Esophagus muscularis mucosa (tissue), 4 donors: Measurements from ENCODE around the gene RNASEL. TPM values are rescaled to one million over a fixed set of nuclear protein-coding genes. Genes with fewer than 3 reads are reported as not detected.
"Not testable (repeated sequence)": the region's sequence is repeated elsewhere in the genome, so short reads cannot be mapped to it uniquely, and the experiment has no call there.

Source experiments
- DNase-seq: peaks from one replicate; pipeline ENCODE4 v3.0.0-alpha.2; 2017; ENCODE audit errors: extremely low spot score
- H3K27ac ChIP-seq, 4 donors: fragments of 200-600 bp; sonication (generic); replicated peaks in 1 of 4; 1 replicate in 3 of 4; 2 replicates in 1 of 4; pipeline ENCODE4 v1.5.1; 2016 to 2019; ENCODE audit warnings: mild to moderate bottlenecking in 1 of 4
- H3K27me3 ChIP-seq, 4 donors: fragments of 200-600 bp; sonication (generic); one replicate each; pipeline versions ENCODE4 v1.5.1 to v1.6.0; 2016 to 2019
- H3K36me3 ChIP-seq, 4 donors: fragments of 200-600 bp; sonication (generic); one replicate each; pipeline ENCODE4 v1.5.1; 2016 to 2019
- H3K4me1 ChIP-seq, 4 donors: fragments of 200-600 bp; sonication (generic); one replicate each; pipeline ENCODE4 v1.5.1; 2016 to 2019
- H3K4me3 ChIP-seq, 4 donors: fragments of 200-600 bp; sonication (generic); 1 replicate in 2 of 4; 2 replicates in 2 of 4; pipeline ENCODE4 v1.5.1; 2016 to 2019; ENCODE audit warnings: mild to moderate bottlenecking in 4 of 4, moderate library complexity in 1 of 4
- H3K9me3 ChIP-seq, 4 donors: fragments of 200-600 bp; sonication (generic); 1 replicate in 3 of 4; 2 replicates in 1 of 4; pipeline ENCODE4 v1.5.1; 2016 to 2019
- CTCF ChIP-seq, 3 experiments: fragments of 200-600 bp in 2 of 3; fragments of 450-650 bp in 1 of 3; sonication (generic) in 2 of 3; IDR thresholded peaks; one replicate each; pipeline ENCODE4 v1.5.1; 2017 to 2019; ENCODE audit warnings: antibody characterized with exemption in 3 of 3, mild to moderate bottlenecking in 2 of 3, moderate library complexity in 1 of 3
- EP300 ChIP-seq: sonication (generic); formaldehyde crosslinking; IDR thresholded peaks from one replicate; pipeline ENCODE4 v1.6.1; 2017; ENCODE audit warnings: antibody characterized with exemption
- POLR2A ChIP-seq: fragments of 450-650 bp; IDR thresholded peaks from one replicate; pipeline ENCODE4 v1.6.1; 2017; ENCODE audit warnings: antibody characterized with exemption, moderate library complexity, mild to moderate bottlenecking, low read depth
- POLR2AphosphoS5 ChIP-seq, 2 donors: sonication (generic); formaldehyde crosslinking; IDR thresholded peaks; one replicate each; pipeline ENCODE4 v1.6.1; 2017; ENCODE audit warnings: antibody characterized with exemption in 2 of 2
- WGBS: methylation state at CpG from one replicate; pipeline ENCODE4 v1.1.5; 2018; 5-methylcytosine and 5-hydroxymethylcytosine counted together
- intact Hi-C: fragments of 100-400 bp; cut with DNase I; formaldehyde crosslinking; loops from one replicate; pipeline ENCODE4 v1.15.1; 2023
- total RNA-seq, 4 donors: library from RNA; depleted of rRNA; stranded (reverse); fragments of >200 nt; gene quantifications; one replicate each; pipeline versions ENCODE4 v1.1.0 to v1.2.1, GENCODE V29; 2016

Gene RNASEL
- total RNA-seq, 4 donors from 2014 or later = 6.0 to 10.8 (median 9.0) TPM

DNA sequence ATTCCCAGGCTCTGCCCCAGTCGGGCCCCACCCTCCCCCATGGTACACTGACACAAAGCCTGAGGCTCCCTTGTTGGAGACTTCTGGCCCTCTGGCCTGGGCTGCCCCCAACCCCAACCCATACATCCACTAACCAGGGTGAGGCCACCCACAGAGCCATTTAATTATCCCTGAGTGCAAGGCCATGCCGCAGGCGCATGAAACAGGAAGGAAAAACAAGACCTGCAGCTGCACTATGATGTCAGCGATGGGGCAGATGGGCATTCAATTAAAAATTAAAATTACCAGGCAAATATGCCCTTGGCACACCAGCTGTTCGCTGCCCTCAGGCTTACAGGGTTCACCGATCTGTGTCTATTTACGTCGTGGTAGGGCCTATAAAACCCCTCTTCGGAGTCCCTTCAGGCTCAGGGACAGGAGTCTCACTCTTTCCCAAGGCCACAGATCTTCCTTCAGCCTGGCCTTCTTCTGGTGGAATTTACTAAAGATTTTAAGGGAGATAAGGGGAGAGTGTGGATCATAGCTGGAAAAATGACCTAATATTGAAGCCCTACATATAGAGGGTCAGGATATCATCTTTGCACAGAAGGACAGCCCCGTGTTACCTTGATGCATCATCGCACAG, 44.7 kb upstream of the RNASEL start:
- H3K27me3 ChIP-seq = peaks cover 0 to 8% (median 0%) of the 10 kb centered on the region in 4 donors
- intact Hi-C loops = no loop called here
- WGBS = 77% methylated on average over 11 of the region's 11 CpGs
- H3K9me3 ChIP-seq = no peaks in the 10 kb centered on the region
- H3K27ac ChIP-seq = no peak overlapping the region
- no peak for DNase-seq
- H3K4me1 ChIP-seq = peaks cover 0 to 8% (median 0%) of the 10 kb centered on the region in 4 donors
- H3K36me3 ChIP-seq = no peaks in the 10 kb centered on the region
- no peak overlapping the region for H3K4me3 ChIP-seq
- no peak for TF ChIP-seq POLR2A
- no peak for TF ChIP-seq EP300
- no peak for TF ChIP-seq POLR2AphosphoS5 (IDR thresholded peaks at IDR 0.05)
- TF ChIP-seq CTCF (IDR thresholded peaks at IDR 0.05) = no peak

- H3K27ac ChIP-seq = no peak overlapping the region
- intact Hi-C loops = no loop called here
- no peak for TF ChIP-seq CTCF (IDR thresholded peaks at IDR 0.05)
- no peak for TF ChIP-seq POLR2AphosphoS5 (IDR thresholded peaks at IDR 0.05)
- TF ChIP-seq POLR2A = no peak
- no peak for TF ChIP-seq EP300
- peaks cover 0 to 8% (median 0%) of the 10 kb centered on the region in 4 donors for H3K27me3 ChIP-seq
- H3K9me3 ChIP-seq = no peaks in the 10 kb centered on the region
- H3K4me3 ChIP-seq = no peak overlapping the region
- DNase-seq = no peak
- peaks cover 0 to 8% (median 0%) of the 10 kb centered on the region in 4 donors for H3K4me1 ChIP-seq
- no peaks in the 10 kb centered on the region for H3K36me3 ChIP-seq
These were observed 44.0 kb upstream of the RNASEL start for GRCh38 chr1:182633031-182633430.

GRCh38 chr1:182632441-182632857, 43.4 kb upstream of the RNASEL start:
- H3K27me3 ChIP-seq, DNase-seq, H3K27ac ChIP-seq, H3K4me3 ChIP-seq, H3K9me3 ChIP-seq, H3K36me3 ChIP-seq, H3K4me1 ChIP-seq, intact Hi-C loops: not testable (repeated sequence)
- WGBS = 75% methylated on average over 12 of the region's 12 CpGs

DNA sequence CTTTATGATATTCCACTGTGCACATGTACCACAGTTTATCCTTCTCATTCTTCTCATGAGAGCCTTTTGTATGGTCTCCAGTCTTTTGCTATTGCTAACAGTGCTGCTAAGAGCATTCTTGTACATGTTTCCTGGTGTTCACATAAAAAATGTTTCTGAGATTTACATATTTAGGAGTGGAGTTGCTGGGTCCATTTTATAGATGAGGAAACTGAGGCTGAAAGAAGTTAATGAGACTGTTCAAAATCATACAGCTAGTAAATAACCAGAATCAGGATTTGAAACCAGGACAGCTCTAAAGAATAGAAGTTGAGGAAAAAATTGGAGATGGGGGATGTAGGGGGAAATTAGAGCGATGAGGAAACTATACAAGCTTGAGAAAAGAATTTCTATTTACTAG, 42.9 kb upstream of the RNASEL start:
- Histone ChIP-seq H3K36me3 (no peaks in the 10 kb centered on the region), H3K27ac (no peak overlapping the region), H3K27me3 (peaks cover 0 to 3% (median 0%) of the 10 kb centered on the region in 4 donors), H3K9me3 (no peaks in the 10 kb centered on the region), H3K4me1 (peaks cover 0 to 8% (median 0%) of the 10 kb centered on the region in 4 donors), H3K4me3 (no peak overlapping the region)
- TF ChIP-seq CTCF (IDR thresholded peaks at IDR 0.05) = no peak
- TF ChIP-seq POLR2A = no peak
- TF ChIP-seq EP300 = no peak
- no peak for TF ChIP-seq POLR2AphosphoS5 (IDR thresholded peaks at IDR 0.05)
- no peak for DNase-seq
- 94% methylated on average over 1 of the region's 1 CpG for WGBS
- intact Hi-C loops = no loop called here

GRCh38 chr1:182631053-182631677, 42.1 kb upstream of the RNASEL start:
- Histone ChIP-seq H3K9me3 (no peaks in the 10 kb centered on the region), H3K4me3 (no peak overlapping the region), H3K36me3 (no peaks in the 10 kb centered on the region), H3K27me3 (no peaks in the 10 kb centered on the region), H3K4me1 (peaks cover 0 to 8% (median 0%) of the 10 kb centered on the region in 4 donors), H3K27ac (no peak overlapping the region)
- no peak for DNase-seq
- intact Hi-C loops = no loop called here
- TF ChIP-seq POLR2A = no peak
- TF ChIP-seq POLR2AphosphoS5 (IDR thresholded peaks at IDR 0.05) = no peak
- no peak for TF ChIP-seq CTCF (IDR thresholded peaks at IDR 0.05)
- TF ChIP-seq EP300 = no peak
